GM18951 (cell line): ENCODE results near the gene ZFR2.

ENCODE experiments used
- POLR2A ChIP-seq: IDR thresholded peaks from 4 replicates; pipeline ENCODE4 v1.6.1; 2011; ENCODE audit warnings: mild to moderate bottlenecking; ENCODE audit not compliant: insufficient read length, insufficient read depth; ENCODE audit errors: extremely low read depth
- in situ Hi-C: fragments of 300-500 bp; cut with MboI; formaldehyde crosslinking; loops from one replicate; pipeline ENCODE4 v1.12.0; 2022; ENCODE audit warnings: low sequenced_read_pairs, mixed read lengths, inconsistent platforms; ENCODE audit not compliant: unreplicated experiment

ZFR2 gene

DNA sequence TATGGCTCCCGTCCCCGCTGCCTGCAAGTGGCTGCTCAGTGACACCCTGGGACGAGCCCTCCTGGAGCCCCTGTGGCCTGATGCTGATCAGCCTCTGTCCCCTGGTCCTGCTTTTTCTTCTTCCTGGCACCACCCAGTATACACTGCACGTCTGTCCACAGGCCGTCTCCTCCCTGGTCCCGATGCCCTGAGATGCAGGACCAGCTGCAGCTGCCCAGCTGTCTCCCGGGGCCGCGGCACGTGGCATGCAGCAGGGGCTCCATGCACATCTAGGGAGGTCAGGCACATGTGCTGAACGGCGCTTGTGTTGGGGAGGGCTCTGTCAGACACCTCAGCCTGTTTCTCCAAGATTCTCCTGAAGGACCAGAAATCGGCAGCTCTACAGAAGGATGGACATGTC, 30.2 kb downstream of the ZFR2 start:
- in situ Hi-C loops: no loop called here
- no peak for TF ChIP-seq POLR2A

DNA sequence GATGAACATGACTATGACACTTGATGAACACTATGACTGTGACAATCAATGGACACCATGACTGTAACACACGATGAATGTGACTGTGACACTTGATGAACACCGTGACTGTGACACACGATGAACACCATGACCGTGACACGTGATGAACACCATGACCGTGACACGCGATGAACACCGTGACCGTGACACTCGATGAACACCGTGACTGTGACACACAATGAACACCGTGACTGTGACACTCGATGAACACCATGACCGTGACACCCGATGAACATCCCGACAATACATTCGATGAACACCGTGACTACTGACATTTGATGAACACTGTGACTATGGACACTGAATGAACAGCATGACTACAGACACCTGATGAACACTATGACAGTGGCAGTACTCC, 30.9 kb downstream of the ZFR2 start:
- TF ChIP-seq POLR2A: no peak
- in situ Hi-C loops: no loop called here

DNA sequence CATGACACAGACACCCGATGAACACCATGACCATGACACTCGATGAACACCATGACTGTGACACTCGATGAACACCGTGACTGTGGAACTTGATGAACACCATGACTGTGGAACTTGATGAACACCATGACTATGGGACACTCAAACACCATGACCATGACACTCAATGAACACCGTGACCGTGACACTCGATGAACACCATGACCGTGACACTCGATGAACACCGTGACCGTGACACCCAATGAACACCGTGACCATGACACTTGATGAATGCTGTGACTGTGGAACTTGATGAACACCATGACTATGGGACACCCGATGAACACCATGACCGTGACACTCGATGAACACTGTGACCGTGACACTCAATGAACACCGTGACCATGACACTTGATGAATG, 31.5 kb downstream of the ZFR2 start:
- in situ Hi-C loops: no loop called here
- TF ChIP-seq POLR2A: no peak

DNA sequence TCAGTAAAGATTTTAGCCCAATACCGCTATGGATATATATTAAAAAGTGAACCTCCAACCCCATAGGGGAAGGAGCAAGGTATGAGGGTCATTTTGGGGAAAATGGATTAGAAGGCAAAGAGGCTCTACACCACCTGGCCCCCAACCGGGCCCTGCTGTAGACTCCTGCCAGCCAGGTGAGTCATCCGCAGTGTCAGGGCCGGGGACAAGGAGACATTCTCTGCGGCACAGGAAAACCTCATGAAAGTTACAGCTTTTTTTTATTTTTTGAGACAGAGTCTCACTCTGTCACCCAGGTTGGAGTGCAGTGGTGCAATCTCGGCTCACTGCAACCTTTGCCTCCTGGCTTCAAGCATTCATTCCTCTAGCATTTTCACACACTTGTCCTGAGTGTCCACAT, 32.0 kb downstream of the ZFR2 start:
- TF ChIP-seq POLR2A: no peak

DNA sequence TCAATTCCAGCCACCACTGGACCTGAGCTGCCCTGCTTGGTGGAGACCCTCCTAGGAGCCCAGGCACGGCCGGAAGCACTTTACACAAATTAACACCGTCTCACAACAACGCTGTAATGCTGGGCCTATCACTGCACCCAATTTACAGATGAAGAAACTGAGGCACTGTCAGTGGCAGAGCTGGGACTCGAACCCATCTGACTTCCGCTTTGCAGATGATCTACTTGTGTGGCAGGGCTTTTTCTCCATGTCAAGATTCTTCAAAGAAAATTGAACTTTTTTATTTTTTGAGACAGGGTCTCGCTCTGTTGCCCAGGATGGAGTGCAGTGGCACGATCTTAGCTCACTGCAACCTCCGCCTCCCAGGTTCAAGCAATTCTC, 33.8 kb downstream of the ZFR2 start:
- TF ChIP-seq POLR2A: no peak
- in situ Hi-C loops: no loop called here

More for the DNA sequence above, 32.0 kb downstream of the ZFR2 start:
- in situ Hi-C loops: no loop called here

DNA sequence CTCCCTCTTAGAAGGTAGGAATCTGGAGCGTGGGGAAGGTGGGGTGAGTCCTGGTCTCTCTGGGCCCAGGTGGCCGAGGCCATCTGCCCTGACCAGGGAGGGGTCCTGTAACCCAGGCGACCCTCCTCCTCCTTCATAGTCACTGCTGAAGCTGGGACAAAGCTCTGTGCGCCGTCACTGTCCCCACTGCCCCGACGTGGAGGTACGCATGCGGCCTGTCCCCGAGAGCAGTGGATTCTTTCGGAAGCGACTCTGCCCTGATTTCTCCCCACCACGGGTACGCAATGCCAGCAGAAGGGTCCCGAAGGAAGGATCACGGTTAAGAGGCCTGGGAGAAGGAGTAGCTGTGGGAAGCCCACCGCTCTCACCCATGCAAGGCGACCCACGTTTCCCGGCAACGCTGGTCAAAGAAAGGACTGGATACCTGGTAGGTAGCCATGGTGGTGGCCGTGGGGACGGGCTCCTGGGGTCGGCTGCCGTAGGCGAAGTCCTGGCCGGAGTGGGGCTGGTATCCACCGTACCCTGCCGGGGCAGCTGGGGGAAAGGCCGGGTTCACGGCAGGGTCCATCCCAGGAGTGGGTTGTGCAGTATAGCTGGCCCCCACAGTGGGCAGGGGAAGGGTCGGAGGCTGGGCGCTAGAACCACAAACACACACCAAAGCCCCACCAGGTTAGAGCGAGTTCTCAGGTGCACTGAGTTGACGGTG, 34.3 kb downstream of the ZFR2 start:
- in situ Hi-C loops: no loop called here
- no peak for TF ChIP-seq POLR2A

DNA sequence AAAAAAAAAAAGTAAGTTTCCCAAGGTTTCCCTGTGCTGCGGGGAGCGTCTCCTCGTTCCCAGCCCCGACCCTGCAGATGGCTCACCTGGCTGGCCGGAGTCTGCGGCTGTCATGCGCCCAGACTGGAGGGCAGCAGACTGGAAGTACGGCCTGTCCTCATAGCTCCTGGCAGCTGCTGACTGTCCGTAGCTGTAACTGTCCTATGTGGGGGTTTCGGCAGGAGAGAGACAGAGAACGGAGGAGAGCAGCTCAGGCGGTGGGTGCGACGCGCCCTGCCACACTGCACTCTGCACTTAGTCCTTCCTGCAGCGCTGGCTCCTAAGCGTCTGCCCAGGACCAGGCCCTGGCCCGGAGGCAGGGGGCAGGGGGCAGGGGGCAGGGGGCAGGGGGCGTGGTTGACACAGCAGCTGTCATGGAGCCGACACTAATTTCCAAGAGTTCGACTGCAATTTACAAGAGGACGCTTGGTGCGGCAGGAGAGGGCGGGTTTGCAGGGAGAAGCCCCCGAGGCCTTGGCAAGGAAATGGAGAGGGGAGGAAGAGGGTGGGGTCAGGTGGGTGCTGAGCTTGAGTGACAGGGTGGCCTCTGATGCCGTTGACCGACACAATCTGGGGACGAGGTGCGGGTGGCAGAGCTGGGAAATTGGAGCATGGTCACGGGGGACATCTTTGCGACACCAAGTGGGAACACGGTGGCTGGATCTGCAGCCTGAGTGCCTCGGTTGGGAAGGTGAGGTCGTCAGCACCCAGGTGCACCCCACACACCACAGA, 35.1 kb downstream of the ZFR2 start:
- in situ Hi-C loops: no loop called here
- TF ChIP-seq POLR2A: no peak

DNA sequence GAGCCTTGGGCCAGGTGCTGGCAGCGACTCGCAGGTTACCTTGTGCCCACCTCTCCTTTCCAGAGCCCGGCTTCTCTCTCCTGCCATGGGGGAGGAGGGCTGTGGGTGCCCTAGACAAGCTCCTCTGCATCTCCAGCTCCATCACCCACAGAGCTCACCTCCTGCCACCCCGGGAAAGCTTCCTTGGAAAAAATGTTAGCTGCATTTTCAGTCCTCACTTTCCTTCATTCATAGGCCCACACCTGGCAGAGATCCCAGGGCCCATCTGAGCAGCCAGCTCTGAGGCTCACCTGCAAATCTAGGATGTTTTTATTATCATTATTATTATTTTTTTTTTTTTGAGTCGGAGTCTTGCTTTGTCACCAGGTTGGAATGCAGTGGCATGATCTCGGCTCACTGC, 36.8 kb downstream of the ZFR2 start:
- TF ChIP-seq POLR2A: no peak
- in situ Hi-C loops: no loop called here

DNA sequence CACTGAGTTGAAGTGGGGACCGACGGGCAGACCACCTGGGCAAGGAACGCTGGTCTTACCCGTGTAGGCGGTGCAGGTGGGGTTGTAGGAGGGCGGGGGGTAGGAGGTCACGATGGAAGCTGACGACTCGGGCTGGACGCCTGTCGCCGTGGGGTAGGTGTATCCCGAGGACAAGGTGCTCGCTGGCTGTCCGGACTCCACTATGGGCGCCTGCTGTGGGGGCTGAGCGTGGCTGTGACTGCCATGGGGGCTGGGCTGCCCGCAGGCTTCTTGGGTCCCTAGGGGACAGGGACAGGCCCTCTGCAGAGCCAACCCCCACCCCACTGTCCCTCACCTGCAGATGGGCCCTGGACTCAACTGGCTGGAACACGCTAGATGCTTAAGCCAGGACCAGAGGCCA, 37.2 kb downstream of the ZFR2 start:
- in situ Hi-C loops: no loop called here
- no peak for TF ChIP-seq POLR2A

DNA sequence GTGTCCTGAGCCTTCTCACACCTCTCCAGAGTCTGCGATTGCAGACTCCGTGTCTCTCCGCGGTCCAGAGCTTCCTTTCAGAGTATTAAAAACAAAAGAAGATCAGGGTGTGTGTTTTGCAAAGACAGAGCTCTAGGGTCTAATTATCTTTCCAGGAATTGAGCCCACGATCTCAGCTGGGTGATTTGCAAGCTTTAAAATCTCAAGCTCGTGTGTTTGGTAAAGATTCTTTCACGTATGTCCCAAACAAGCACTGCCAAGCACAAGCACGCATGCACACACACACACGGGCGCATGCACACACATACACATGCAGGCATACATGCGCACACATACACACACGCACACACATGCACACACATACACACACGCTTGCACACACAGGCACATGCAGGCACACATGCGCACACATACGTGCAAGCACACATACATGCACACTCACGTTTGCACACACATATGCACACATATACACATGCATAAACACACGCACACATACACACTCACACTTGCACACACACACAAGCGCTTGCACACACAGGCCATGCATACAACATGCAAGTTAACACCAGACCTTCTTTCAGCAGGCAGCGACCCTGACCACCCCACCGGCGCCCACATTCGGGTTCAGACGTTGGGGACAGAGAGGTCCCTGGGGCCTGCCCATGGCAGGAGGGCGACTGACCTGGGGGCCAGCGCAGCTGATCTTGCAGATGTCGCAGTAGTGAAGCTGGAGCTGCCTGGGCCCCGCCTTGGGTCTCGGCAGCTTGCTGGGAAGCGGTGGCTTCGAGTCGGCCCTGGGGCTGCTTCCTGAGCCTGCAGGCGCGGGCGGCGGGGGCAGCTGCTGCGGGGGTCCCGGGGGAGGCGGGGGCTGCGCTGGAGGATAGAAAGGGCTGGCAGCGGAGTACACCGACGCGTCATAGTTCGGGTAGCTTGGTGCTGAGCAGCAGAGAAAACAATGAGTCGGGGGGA, 37.9 kb downstream of the ZFR2 start:
- in situ Hi-C loops: no loop called here
- no peak for TF ChIP-seq POLR2A

DNA sequence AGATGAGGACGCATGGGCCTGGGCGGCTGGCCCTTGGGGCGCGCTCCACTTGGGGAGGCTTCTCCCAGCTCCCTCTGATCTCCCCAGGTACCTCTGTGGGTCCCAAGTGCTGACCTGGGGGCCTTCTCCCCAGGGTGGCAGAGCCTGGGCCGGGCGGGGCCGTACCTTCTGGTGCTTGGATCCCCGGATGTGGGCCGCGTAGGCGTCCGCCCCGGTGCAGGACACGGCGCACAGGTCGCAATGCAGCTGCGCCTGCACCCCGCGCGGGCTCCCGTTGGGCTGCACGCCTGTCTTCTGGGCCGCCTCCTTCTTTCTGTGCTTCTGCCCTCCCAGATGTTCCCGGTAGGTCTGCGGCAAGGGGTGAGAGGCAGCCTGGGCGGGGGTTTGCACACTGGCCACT, 41.5 kb downstream of the ZFR2 start:
- in situ Hi-C loops: no loop called here
- no peak for TF ChIP-seq POLR2A

DNA sequence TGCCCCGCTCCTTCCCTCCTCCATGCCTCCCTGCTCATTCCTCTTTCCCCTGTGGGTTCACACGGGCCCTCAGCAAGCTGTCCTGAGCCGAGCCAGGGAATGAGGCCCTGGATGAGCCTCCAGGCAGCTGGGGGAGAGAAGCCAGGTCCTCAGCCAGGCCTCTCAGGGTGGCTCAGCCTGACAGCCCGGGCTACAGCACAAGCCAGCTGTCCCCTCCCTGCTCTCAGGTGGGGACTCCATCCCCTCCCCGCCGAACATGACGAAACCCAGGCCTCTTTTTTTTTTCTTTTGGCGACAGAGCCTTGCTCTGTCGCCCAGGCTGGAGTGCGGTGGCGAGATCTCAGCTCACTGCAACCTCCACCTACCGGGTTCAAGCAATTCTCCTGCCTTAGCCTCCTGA, 42.7 kb downstream of the ZFR2 start:
- in situ Hi-C loops: no loop called here
- no peak for TF ChIP-seq POLR2A

DNA sequence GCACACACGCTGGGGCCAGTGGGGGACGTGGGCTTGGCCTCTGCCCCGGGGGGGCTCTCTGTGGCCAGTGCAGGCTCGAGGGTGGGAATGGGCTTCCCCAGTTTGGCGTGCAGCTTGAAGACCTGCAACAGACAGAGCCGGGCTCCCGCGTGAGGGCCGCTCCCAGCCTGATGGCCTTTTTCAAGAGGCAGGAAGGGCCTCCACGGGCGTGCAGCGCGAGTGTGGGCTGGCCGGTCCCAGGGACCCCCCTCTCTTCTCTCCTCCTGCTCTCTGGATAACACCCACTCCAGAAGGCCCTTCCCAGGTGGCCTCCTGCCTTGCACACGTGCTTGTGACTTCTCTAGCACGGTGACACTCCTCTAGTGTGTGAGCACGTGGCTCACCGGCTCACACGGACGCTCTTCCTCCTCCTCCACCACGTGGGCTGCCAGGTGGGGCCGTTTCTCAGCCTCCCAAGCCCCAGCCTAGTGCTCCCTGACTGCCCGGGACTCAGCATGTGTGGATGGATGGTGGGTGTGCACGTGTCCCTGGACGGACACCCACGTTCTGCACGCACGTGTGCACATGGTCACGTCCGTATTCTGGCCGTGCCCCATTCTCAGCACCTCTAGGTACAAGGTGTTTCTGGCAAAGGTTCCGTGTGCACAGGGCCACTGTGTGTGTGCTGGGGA, 43.4 kb downstream of the ZFR2 start:
- no peak for TF ChIP-seq POLR2A
- in situ Hi-C loops: no loop called here

DNA sequence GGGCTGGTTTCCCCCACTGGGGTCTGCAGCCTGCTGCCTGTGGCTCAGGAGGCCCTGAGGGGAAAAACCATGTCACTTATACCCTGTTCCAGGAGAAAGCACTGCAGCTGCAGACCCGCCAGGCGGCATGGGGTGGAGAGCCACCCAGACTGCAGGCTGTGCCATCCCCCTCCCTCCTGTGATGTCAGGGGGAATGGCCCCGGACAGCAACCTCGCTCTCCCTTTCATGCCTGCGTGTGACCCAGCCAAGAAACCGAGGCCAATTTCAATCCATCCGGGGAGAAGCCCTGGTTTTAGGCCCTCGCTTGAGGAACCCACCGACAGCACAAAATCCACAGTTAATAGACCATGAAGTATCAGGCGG, 45.5 kb downstream of the ZFR2 start:
- in situ Hi-C loops: no loop called here
- no peak for TF ChIP-seq POLR2A
